ENCODE results near the gene MACROH2A1.

GRCh38 chr5:135359374-135360165 is 39.5 kb downstream of the MACROH2A1 start:
- TF ChIP-seq, protein P1, sequence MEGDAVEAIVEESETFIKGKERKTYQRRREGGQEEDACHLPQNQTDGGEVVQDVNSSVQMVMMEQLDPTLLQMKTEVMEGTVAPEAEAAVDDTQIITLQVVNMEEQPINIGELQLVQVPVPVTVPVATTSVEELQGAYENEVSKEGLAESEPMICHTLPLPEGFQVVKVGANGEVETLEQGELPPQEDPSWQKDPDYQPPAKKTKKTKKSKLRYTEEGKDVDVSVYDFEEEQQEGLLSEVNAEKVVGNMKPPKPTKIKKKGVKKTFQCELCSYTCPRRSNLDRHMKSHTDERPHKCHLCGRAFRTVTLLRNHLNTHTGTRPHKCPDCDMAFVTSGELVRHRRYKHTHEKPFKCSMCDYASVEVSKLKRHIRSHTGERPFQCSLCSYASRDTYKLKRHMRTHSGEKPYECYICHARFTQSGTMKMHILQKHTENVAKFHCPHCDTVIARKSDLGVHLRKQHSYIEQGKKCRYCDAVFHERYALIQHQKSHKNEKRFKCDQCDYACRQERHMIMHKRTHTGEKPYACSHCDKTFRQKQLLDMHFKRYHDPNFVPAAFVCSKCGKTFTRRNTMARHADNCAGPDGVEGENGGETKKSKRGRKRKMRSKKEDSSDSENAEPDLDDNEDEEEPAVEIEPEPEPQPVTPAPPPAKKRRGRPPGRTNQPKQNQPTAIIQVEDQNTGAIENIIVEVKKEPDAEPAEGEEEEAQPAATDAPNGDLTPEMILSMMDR (conservative IDR thresholded peaks at IDR 0.05) = no peak
- no peak for TF ChIP-seq ZFX (IDR thresholded peaks at IDR 0.05)
